ENCODE measurements around the gene FKRP.

DNA sequence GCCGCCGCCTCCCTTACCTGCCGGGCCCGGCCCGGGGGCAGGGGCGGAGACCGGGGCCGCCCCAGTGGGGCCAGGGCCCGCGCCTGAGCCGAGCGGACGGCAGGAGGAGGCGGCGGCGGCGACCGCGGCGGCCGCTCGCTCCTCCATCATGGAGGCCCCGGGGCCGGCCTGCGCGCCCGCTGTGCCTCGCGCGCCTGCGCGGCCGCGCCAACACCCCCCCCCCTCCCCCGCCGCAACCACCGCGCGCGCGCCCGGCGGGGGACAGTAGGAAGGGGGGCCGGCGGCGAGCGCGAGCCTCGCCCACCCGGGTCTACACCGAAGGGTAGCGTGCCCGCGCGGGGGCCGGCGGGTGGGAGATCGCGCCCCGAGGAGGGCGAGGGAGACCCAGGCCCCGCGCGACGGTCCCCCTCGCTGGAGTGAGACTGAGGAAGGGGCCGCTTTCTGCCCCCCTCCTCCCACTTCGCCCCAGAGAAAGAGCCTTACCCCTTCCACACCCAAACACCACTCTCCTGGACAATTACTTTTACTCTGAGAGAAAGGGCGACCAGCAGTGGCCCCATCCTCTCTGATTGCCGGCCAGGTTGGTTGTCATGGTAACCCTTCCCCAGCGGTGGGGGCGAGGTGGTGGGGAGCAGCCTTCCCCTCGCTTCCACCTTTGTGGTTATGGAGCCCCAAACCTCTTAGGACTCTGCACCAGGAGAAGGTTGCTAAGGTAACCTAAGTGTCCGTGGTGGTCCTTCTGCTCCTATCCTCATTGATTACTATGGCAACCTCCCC lies 612 bp downstream of the FKRP start, which contains the start of gene STRN4:
- no peak for TF ChIP-seq EZH2 (IDR thresholded peaks at IDR 0.05; ENCODE audit: low read length, unreplicated experiment)
- TF ChIP-seq, protein P1, sequence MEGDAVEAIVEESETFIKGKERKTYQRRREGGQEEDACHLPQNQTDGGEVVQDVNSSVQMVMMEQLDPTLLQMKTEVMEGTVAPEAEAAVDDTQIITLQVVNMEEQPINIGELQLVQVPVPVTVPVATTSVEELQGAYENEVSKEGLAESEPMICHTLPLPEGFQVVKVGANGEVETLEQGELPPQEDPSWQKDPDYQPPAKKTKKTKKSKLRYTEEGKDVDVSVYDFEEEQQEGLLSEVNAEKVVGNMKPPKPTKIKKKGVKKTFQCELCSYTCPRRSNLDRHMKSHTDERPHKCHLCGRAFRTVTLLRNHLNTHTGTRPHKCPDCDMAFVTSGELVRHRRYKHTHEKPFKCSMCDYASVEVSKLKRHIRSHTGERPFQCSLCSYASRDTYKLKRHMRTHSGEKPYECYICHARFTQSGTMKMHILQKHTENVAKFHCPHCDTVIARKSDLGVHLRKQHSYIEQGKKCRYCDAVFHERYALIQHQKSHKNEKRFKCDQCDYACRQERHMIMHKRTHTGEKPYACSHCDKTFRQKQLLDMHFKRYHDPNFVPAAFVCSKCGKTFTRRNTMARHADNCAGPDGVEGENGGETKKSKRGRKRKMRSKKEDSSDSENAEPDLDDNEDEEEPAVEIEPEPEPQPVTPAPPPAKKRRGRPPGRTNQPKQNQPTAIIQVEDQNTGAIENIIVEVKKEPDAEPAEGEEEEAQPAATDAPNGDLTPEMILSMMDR (conservative IDR thresholded peaks at IDR 0.05; ENCODE audit: low read depth, low read length): no peak

All from PC-3 (cell line).